ENCODE measurements around the gene MICOS13. TPM values are rescaled to one million over a fixed set of nuclear protein-coding genes. Genes with fewer than 3 reads are reported as not detected.

MICOS13 gene, protein sequence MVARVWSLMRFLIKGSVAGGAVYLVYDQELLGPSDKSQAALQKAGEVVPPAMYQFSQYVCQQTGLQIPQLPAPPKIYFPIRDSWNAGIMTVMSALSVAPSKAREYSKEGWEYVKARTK
- 9.1 and 15.5 TPM in 2 replicates for total RNA-seq (2014; rRNA removed; shearing (Covaris generic))
- polyA plus RNA-seq (2016; fragmentation: Nextera tagmentation; extraction: Ambion mirVana): 54.6 and 63.8 TPM in 2 replicates
- long read RNA-seq, transcript C19orf70-201 (4 exons, 896 nt): major isoform, 32 of 37 reads
- long read RNA-seq, partial matches to known transcripts: 2 of 37 reads
- long read RNA-seq, other reads (novel, unspliced or antisense): 0 of 37 reads

DNA sequence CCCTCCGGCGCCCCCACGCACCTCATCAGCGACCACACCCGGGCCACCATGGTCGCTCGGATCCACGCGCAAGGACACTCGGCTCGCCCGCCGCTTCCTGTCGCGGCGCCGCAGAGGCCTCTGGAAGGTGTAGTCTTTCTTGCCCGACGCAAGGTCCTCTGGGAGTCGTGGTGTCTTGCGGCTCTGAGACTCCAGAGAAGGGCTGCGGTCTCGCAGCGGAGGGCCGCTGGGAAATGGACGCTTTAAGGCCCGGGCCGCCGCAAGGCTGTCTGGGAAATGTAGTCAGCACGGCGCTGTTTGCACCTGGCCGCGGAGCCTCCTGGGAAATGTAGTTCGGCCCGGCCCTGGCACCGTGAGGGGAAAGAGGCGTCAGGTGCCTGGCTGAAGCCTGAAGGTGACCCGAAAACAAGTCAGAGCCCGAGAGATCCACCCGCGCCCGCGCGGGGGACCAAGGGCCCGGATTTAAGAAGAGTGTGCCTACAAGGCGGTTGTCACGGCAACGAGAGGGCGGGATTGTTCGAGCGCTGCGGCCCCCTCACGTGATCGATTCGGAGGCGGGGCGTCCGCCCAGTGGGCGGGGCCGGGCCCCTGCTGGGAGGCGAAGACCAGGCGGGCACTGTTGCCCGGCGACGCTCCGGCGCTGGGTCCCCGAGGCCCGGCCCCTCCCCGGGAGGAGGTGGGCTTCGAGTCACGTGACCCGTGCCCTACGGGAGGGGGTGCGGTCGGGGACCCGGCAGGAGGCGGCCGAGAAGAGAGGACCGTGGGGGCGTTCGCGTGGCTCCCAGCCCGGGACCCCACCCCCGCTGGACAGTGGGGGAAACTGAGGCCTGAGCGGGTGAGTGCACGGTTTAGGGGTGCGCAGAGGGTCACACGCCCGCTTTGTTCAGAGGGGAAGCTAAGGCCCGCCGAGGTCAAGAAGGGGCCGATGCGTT is at the start of gene MICOS13, which contains the start of gene HSD11B1L:
Gene MICOS13, minus strand, starts transcription at position 80 of the 932 bp plus-strand sequence. Its CDS starts 30 bp downstream, at position 50.
Gene HSD11B1L, plus strand, starts transcription at position 591 of the 932 bp plus-strand sequence. CDS start 3,806 bp downstream, outside the sequence.
- Mint-ChIP-seq H3K27ac (peak within 1 kb of the TSS; percentile 98), H3K4me3 (peak within 1 kb of the TSS; percentile 98), H3K36me3 (ENCODE audit: low read depth) (no peaks in the 10 kb centered on the region; the same call in 1 of the 3 replicates), H3K9me3 (no peaks in the 10 kb centered on the region), H3K4me1 (peaks cover 14% of the 10 kb centered on the region), H3K27me3 (ENCODE audit: insufficient read depth, low read depth, poor library complexity) (peaks cover 27% of the 10 kb centered on the region)
- H3F3A ChIP-seq (replicated peaks; ENCODE audit: low read depth): 0 out of 2 replicates have a peak, but pooled peaks cover 4% of the 10 kb centered on the region
- H3K4me1 ChIP-seq (ENCODE audit: insufficient read depth): no peaks in the 10 kb centered on the region; the same call in 1 of the 2 replicates
- H3K9me2 ChIP-seq (ENCODE audit: insufficient read depth): peaks cover 7% of the 10 kb centered on the region
- H3K27ac ChIP-seq (ENCODE audit: low read depth): no peak within 1 kb of the TSS
- peak within 1 kb of the TSS; percentile 95 for H3K4me2 ChIP-seq
- peak; percentile 95 for ATAC-seq
- no peaks in the 10 kb centered on the region for H3K27me3 ChIP-seq (ENCODE audit: insufficient read depth)
- H3K79me2 ChIP-seq (replicated peaks; ENCODE audit: insufficient read depth): no peaks in the 10 kb centered on the region
- peak; percentile 99 for DNase-seq (ENCODE audit: low spot score)
- H3K36me3 ChIP-seq (ENCODE audit: insufficient read depth): no peaks in the 10 kb centered on the region
- peak within 1 kb of the TSS; percentile 89 for H3K4me3 ChIP-seq
- peak within 1 kb of the TSS; percentile 99 for H2AFZ ChIP-seq
- H4K20me1 ChIP-seq (replicated peaks; ENCODE audit: insufficient read depth): peaks cover 2% of the 10 kb centered on the region; the same call in 1 of the 2 replicates
- TF ChIP-seq POLR2AphosphoS5 (IDR thresholded peaks at IDR 0.05; ENCODE audit: low read depth) (peak; percentile 79), ETS1 (IDR thresholded peaks at IDR 0.05) (peak; percentile 99), ZNF114 (CRISPR knock-in tag; IDR thresholded peaks at IDR 0.05) (no peak), EZH2phosphoT487 (IDR thresholded peaks at IDR 0.05; ENCODE audit: unreplicated experiment) (no peak), CREB1 (CRISPR knock-in tag; IDR thresholded peaks at IDR 0.05; ENCODE audit: low read depth) (peak; percentile 73)
- TF ChIP-seq, protein P1, sequence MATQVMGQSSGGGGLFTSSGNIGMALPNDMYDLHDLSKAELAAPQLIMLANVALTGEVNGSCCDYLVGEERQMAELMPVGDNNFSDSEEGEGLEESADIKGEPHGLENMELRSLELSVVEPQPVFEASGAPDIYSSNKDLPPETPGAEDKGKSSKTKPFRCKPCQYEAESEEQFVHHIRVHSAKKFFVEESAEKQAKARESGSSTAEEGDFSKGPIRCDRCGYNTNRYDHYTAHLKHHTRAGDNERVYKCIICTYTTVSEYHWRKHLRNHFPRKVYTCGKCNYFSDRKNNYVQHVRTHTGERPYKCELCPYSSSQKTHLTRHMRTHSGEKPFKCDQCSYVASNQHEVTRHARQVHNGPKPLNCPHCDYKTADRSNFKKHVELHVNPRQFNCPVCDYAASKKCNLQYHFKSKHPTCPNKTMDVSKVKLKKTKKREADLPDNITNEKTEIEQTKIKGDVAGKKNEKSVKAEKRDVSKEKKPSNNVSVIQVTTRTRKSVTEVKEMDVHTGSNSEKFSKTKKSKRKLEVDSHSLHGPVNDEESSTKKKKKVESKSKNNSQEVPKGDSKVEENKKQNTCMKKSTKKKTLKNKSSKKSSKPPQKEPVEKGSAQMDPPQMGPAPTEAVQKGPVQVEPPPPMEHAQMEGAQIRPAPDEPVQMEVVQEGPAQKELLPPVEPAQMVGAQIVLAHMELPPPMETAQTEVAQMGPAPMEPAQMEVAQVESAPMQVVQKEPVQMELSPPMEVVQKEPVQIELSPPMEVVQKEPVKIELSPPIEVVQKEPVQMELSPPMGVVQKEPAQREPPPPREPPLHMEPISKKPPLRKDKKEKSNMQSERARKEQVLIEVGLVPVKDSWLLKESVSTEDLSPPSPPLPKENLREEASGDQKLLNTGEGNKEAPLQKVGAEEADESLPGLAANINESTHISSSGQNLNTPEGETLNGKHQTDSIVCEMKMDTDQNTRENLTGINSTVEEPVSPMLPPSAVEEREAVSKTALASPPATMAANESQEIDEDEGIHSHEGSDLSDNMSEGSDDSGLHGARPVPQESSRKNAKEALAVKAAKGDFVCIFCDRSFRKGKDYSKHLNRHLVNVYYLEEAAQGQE (IDR thresholded peaks at IDR 0.05; ENCODE audit: unreplicated experiment): no peak

Data from GM23338 (cell line).